Hepatocyte (in vitro differentiated cells): ENCODE measurements around the gene DMBT1.

Source experiments
- EZH2phosphoT487 ChIP-seq: fragments of 200-600 bp; sonication (generic); IDR thresholded peaks from one replicate; pipeline ENCODE4 v1.6.1; 2018; ENCODE audit warnings: antibody characterized with exemption, mild to moderate bottlenecking, low read depth, moderate library complexity; ENCODE audit not compliant: unreplicated experiment, severe bottlenecking
- TF ChIP-seq, protein P1 (sequence below): fragments of 200-600 bp; sonication (generic); IDR thresholded peaks from 2 replicates; pipeline ENCODE4 v1.5.1; 2016; ENCODE audit warnings: antibody characterized with exemption, mild to moderate bottlenecking; ENCODE audit not compliant: poor library complexity

DNA sequence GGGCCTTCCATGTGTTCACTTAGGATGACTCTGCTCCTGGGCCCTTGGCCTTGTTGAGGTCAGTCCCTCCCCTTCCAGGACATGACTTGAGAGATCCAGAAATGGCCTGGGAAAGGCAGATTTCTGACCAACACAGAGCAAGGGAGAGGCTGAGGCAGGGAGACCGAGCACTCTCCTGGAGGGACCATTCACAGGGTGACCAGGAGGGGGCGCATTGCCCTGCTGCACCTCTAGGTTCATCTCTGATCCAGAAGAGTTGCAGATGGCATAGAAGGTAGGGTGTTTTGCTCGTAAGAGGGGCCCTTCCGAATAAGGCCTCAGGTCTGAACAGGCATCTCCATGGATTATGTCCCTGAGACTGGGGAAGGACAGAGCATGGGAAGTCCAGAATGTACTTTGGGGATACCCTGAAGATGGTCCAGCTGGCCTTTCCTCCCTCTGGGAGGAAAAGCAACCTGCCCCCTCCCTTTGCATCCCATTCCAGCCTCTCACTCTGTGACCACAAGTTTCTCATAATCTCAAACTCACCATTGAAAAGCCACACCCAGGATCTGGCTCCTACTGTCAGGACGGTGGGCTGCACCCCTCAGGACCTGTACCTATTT is 6.6 kb downstream of the DMBT1 start:
- TF ChIP-seq, protein P1, sequence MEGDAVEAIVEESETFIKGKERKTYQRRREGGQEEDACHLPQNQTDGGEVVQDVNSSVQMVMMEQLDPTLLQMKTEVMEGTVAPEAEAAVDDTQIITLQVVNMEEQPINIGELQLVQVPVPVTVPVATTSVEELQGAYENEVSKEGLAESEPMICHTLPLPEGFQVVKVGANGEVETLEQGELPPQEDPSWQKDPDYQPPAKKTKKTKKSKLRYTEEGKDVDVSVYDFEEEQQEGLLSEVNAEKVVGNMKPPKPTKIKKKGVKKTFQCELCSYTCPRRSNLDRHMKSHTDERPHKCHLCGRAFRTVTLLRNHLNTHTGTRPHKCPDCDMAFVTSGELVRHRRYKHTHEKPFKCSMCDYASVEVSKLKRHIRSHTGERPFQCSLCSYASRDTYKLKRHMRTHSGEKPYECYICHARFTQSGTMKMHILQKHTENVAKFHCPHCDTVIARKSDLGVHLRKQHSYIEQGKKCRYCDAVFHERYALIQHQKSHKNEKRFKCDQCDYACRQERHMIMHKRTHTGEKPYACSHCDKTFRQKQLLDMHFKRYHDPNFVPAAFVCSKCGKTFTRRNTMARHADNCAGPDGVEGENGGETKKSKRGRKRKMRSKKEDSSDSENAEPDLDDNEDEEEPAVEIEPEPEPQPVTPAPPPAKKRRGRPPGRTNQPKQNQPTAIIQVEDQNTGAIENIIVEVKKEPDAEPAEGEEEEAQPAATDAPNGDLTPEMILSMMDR = peak; percentile 33
- no peak for TF ChIP-seq EZH2phosphoT487
